IMR-90 (cell line): ENCODE data around the gene ADSS1. TPM values are rescaled to one million over a fixed set of nuclear protein-coding genes. Genes with fewer than 3 reads are reported as not detected.
A peak's percentile ranks its signal among the peaks of the same experiment; 100 is the strongest.

Source experiments
- ATAC-seq: fragments of 200-7000 bp; cut with Tn5 transposase; 2 replicates; pipeline ENCODE4 v1.9.1; 2020; ENCODE audit warnings: low read depth, mild to moderate bottlenecking, moderate library complexity
- BruUV-seq: library from RNA; stranded (reverse); fragments of 400-500 nt; replicated peaks from 2 replicates; lab custom pipeline; 2021; lab: Mats Ljungman, UMichigan
- CTCF ChIA-PET: fragments of 300-600 bp; formaldehyde crosslinking; extraction: SDS; loops from one replicate; lab custom pipeline; 2021; ENCODE audit warnings: antibody characterized with exemption; lab: Yijun Ruan, JAX
- POLR2A ChIA-PET: fragments of 300-600 bp; sonication (Branson Sonifier 250); formaldehyde crosslinking; loops from one replicate; lab custom pipeline; 2022; ENCODE audit warnings: antibody characterized with exemption; ENCODE audit not compliant: unreplicated experiment; lab: Charles Lee
- DNase-seq: peaks from one replicate; pipeline ENCODE4 v3.0.0; 2013
- H2AFZ ChIP-seq: replicated peaks from 2 replicates; pipeline ENCODE3; 2013; ENCODE audit warnings: low read length, mild to moderate bottlenecking; ENCODE audit not compliant: poor library complexity
- H2AK5ac ChIP-seq: 2 replicates; pipeline ENCODE4 v1.6.1; 2013; ENCODE audit warnings: low read depth, low read length, inconsistent platforms
- H2AK9ac ChIP-seq: replicated peaks from 2 replicates; pipeline ENCODE3; 2013; ENCODE audit warnings: mild to moderate bottlenecking, low read depth, low read length, moderate library complexity; ENCODE audit not compliant: poor library complexity
- H2BK120ac ChIP-seq: 2 replicates; pipeline ENCODE4 v1.6.1; 2013; ENCODE audit warnings: low read depth, low read length, inconsistent platforms
- H2BK15ac ChIP-seq: 3 replicates; pipeline ENCODE4 v1.6.1; 2013; ENCODE audit warnings: low read depth, low read length, inconsistent platforms
- H2BK20ac ChIP-seq: 2 replicates; pipeline ENCODE4 v1.6.1; 2013; ENCODE audit warnings: low read depth, mild to moderate bottlenecking, inconsistent platforms, low read length, moderate library complexity
- H2BK5ac ChIP-seq: 2 replicates; pipeline ENCODE4 v1.6.1; 2013; ENCODE audit warnings: mild to moderate bottlenecking, low read depth, low read length, inconsistent platforms; ENCODE audit not compliant: poor library complexity, severe bottlenecking
- H3K14ac ChIP-seq: replicated peaks from 2 replicates; pipeline ENCODE4 v1.6.1; 2013; ENCODE audit warnings: low read depth, low read length, inconsistent platforms
- H3K18ac ChIP-seq: 2 replicates; pipeline ENCODE4 v1.6.1; 2013; ENCODE audit warnings: low read depth, low read length, control low read depth
- H3K23ac ChIP-seq: 2 replicates; pipeline ENCODE4 v1.6.1; 2013; ENCODE audit warnings: low read depth, low read length, inconsistent platforms
- H3K27ac ChIP-seq: 2 replicates; pipeline ENCODE4 v1.5.1; 2013; ENCODE audit warnings: mild to moderate bottlenecking, control low read depth, low read length; ENCODE audit not compliant: insufficient read depth
- H3K27me3 ChIP-seq: 2 replicates; pipeline ENCODE4 v1.6.1; 2013; ENCODE audit warnings: low read length; ENCODE audit not compliant: control insufficient read depth, insufficient read depth
- H3K36me3 ChIP-seq: 2 replicates; pipeline ENCODE4 v1.6.1; 2013; ENCODE audit warnings: low read length, mixed read lengths; ENCODE audit not compliant: control insufficient read depth, insufficient read depth
- H3K4ac ChIP-seq: 2 replicates; pipeline ENCODE4 v1.6.1; 2013; ENCODE audit warnings: low read depth, low read length, inconsistent platforms
- H3K4me1 ChIP-seq: 2 replicates; pipeline ENCODE4 v1.6.1; 2013; ENCODE audit warnings: low read length, mixed read lengths; ENCODE audit not compliant: control insufficient read depth, insufficient read depth
- H3K4me2 ChIP-seq: 2 replicates; pipeline ENCODE4 v1.6.1; 2013; ENCODE audit warnings: low read depth, mild to moderate bottlenecking, control low read depth, low read length, moderate library complexity
- H3K4me3 ChIP-seq: 2 replicates; pipeline ENCODE4 v1.5.1; 2013; ENCODE audit warnings: low read depth, mild to moderate bottlenecking, control low read depth, low read length, moderate library complexity; ENCODE audit not compliant: insufficient read depth
- H3K56ac ChIP-seq: 2 replicates; pipeline ENCODE4 v1.6.1; 2013; ENCODE audit warnings: low read length, inconsistent platforms; ENCODE audit not compliant: insufficient read depth; ENCODE audit errors: extremely low read depth
- H3K79me1 ChIP-seq, 2 experiments: 2 replicates each; pipeline ENCODE4 v1.6.1; 2013; ENCODE audit warnings: low read length in 2 of 2, inconsistent platforms in 1 of 2, low read depth in 1 of 2
- H3K9ac ChIP-seq: 2 replicates; pipeline ENCODE4 v1.6.1; 2013; ENCODE audit warnings: low read depth, low read length, control low read depth
- H3K9me1 ChIP-seq: 2 replicates; pipeline ENCODE4 v1.6.1; 2013; ENCODE audit warnings: low read length, inconsistent platforms; ENCODE audit not compliant: insufficient read depth
- H3K9me3 ChIP-seq: 2 replicates; pipeline ENCODE4 v1.6.1; 2013; ENCODE audit warnings: low read length; ENCODE audit not compliant: control insufficient read depth, insufficient read depth
- H4K20me1 ChIP-seq: 2 replicates; pipeline ENCODE4 v1.6.1; 2013; ENCODE audit warnings: low read length, inconsistent platforms; ENCODE audit not compliant: insufficient read depth
- H4K5ac ChIP-seq: 2 replicates; pipeline ENCODE4 v1.6.1; 2013; ENCODE audit warnings: mild to moderate bottlenecking, low read depth, low read length, control low read depth
- H4K8ac ChIP-seq, 2 experiments: 2 replicates each; pipeline ENCODE4 v1.6.1; 2013; ENCODE audit warnings: low read depth in 2 of 2, low read length in 2 of 2, control low read depth in 1 of 2, inconsistent platforms in 1 of 2
- H4K91ac ChIP-seq: 2 replicates; pipeline ENCODE4 v1.6.1; 2013; ENCODE audit warnings: low read depth, low read length, inconsistent platforms; ENCODE audit not compliant: insufficient read depth
- BHLHE40 ChIP-seq: fragments of 150-350 bp; IDR thresholded peaks from 2 replicates; pipeline ENCODE4 v1.6.1; 2016; ENCODE audit warnings: mild to moderate bottlenecking, low read depth, low read length
- CEBPB ChIP-seq: IDR thresholded peaks from 2 replicates; pipeline ENCODE4 v1.6.1; 2012; ENCODE audit warnings: low read depth, low read length, improper control_type of control experiment
- CHD1 ChIP-seq: IDR thresholded peaks from 2 replicates; pipeline ENCODE4 v1.6.1; 2012; ENCODE audit warnings: low read depth, low read length, improper control_type of control experiment
- CTCF ChIP-seq: conservative IDR thresholded peaks from 2 replicates; pipeline ENCODE4 v1.5.1; 2012; ENCODE audit warnings: mild to moderate bottlenecking, low read depth, low read length, improper control_type of control experiment
- FOS ChIP-seq: fragments of 150-350 bp; IDR thresholded peaks from 2 replicates; pipeline ENCODE4 v1.6.1; 2016; ENCODE audit warnings: low read depth, low read length
- MAFK ChIP-seq: IDR thresholded peaks from 2 replicates; pipeline ENCODE4 v1.6.1; 2012; ENCODE audit warnings: low read depth, low read length, improper control_type of control experiment
- MAZ ChIP-seq: IDR thresholded peaks from 2 replicates; pipeline ENCODE4 v1.6.1; 2012; ENCODE audit warnings: low read depth, mild to moderate bottlenecking, low read length, improper control_type of control experiment, moderate library complexity, borderline replicate concordance
- MXI1 ChIP-seq: IDR thresholded peaks from 2 replicates; pipeline ENCODE4 v1.6.1; 2012; ENCODE audit warnings: low read depth, mild to moderate bottlenecking, low read length, moderate library complexity, borderline replicate concordance
- NFE2L2 ChIP-seq: fragments of 150-350 bp; IDR thresholded peaks from 2 replicates; pipeline ENCODE4 v1.6.1; 2016; ENCODE audit warnings: low read depth, mild to moderate bottlenecking, low read length
- POLR2A ChIP-seq: IDR thresholded peaks from 2 replicates; pipeline ENCODE4 v1.6.1; 2012; ENCODE audit warnings: mild to moderate bottlenecking, low read depth, low read length
- RAD21 ChIP-seq: IDR thresholded peaks from 2 replicates; pipeline ENCODE4 v1.6.1; 2012; ENCODE audit warnings: low read length, improper control_type of control experiment
- RCOR1 ChIP-seq: IDR thresholded peaks from 2 replicates; pipeline ENCODE4 v1.6.1; 2012; ENCODE audit warnings: mild to moderate bottlenecking, low read length, improper control_type of control experiment; ENCODE audit not compliant: insufficient replicate concordance
- RFX5 ChIP-seq: IDR thresholded peaks from 2 replicates; pipeline ENCODE4 v1.8.0; 2012; ENCODE audit warnings: low read depth, mild to moderate bottlenecking, low read length, moderate library complexity
- SMC3 ChIP-seq: fragments of 150-350 bp; IDR thresholded peaks from 2 replicates; pipeline ENCODE4 v1.6.1; 2016; ENCODE audit warnings: low read depth, mild to moderate bottlenecking, antibody characterized with exemption, low read length, moderate library complexity
- USF2 ChIP-seq: fragments of 150-350 bp; IDR thresholded peaks from 2 replicates; pipeline ENCODE4 v1.6.1; 2017; ENCODE audit warnings: mild to moderate bottlenecking, antibody characterized with exemption, low read length, low read depth
- whole genome bisulfite sequencing, 2 experiments: methylation state at CpG; one replicate each; pipeline versions ENCODE4 v1.1.5 to v1.1.7; 2013; ENCODE audit warnings: missing lambda C conversion rate in 2 of 2; ENCODE audit not compliant: insufficient read length in 1 of 2; ENCODE audit errors: extremely low coverage in 2 of 2; 5-methylcytosine and 5-hydroxymethylcytosine counted together
- dilution Hi-C: fragments of 300-500 bp; cut with HindIII; formaldehyde crosslinking; loops from one replicate; pipeline ENCODE4 v1.14.3; 2018; ENCODE audit warnings: low sequenced_read_pairs; ENCODE audit not compliant: unreplicated experiment
- in situ Hi-C: fragments of 300-500 bp; cut with MboI; formaldehyde crosslinking; loops from 3 replicates; pipeline ENCODE4 v1.14.3; 2019; ENCODE audit warnings: low sequenced_read_pairs, inconsistent platforms, mixed read lengths
- intact Hi-C: fragments of 100-400 bp; cut with micrococcal nuclease; formaldehyde crosslinking; loops from 2 replicates; pipeline ENCODE4 v1.10.0; 2022
- polyA plus RNA-seq, 3 experiments: library from polyadenylated mRNA; depleted of rRNA; stranded (reverse); fragments of >200 nt; gene quantifications; 2 replicates each; pipeline ENCODE4 v1.2.3, GENCODE V29; 2012; ENCODE audit warnings: low replicate concordance in 1 of 3
- total RNA-seq: library from RNA; depleted of rRNA; stranded (reverse); fragments of >200 nt; gene quantifications from 2 replicates; pipeline ENCODE4 v1.2.3, GENCODE V29; 2012
- TF ChIP-seq, protein P1 (sequence below): fragments of 150-350 bp; IDR thresholded peaks from 2 replicates; pipeline ENCODE4 v1.6.1; 2016; ENCODE audit warnings: low read depth, mild to moderate bottlenecking, low read length, moderate library complexity, borderline replicate concordance

Gene ADSS1
- total and polyA plus RNA-seq, 2 of the 4 experiments (the other 2 are of a cell fraction), result 1.8 to 5.2 TPM

DNA sequence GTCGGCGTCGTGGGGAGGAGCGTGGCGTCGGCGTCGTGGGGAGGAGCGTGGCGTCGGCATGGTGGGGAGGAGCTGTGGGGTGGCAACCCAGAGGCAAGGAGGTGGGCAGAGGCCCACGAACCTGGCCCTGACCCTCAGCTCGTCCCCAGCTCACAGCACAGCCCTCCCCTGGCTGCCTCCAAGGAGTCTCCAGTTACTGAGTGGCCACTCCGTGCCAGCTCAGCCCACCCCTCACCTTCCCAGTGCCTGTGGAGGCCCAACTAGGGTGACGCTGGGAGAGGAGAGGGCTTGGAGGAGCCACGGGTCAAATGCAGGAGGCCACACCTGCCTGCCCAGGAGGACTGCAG, 5.8 kb downstream of the ADSS1 start:
- Histone ChIP-seq H2BK120ac (no peak overlapping the region), H3K4me3 (no peak overlapping the region), H2BK15ac (no peak overlapping the region), H4K20me1 (no peaks in the 10 kb centered on the region), H3K14ac (no peak overlapping the region), H3K18ac (no peak overlapping the region), H3K4me1 (peaks cover 2% of the 10 kb centered on the region; the same call in 1 of the 2 replicates), H3K9me1 (no peaks in the 10 kb centered on the region), H2AK5ac (no peak overlapping the region), H3K27ac (no peak overlapping the region), H3K36me3 (no peaks in the 10 kb centered on the region), H3K23ac (no peak overlapping the region), H3K27me3 (no peaks in the 10 kb centered on the region; the same call in 1 of the 2 replicates), H4K8ac (no peak overlapping the region), H3K56ac (no peak overlapping the region), H2AK9ac (peak overlapping the region; percentile 28), H3K79me1 (no peaks in the 10 kb centered on the region), H3K4ac (no peak overlapping the region), H2AFZ (no peak overlapping the region), H2BK20ac (no peak overlapping the region), H3K9me3 (no peaks in the 10 kb centered on the region), H4K5ac (no peak overlapping the region), H2BK5ac (no peak overlapping the region), H3K4me2 (no peak overlapping the region), H4K91ac (no peak overlapping the region), H3K9ac (no peak overlapping the region)
- in situ Hi-C loops, result no loop called here
- intact Hi-C loops, result no loop called here
- BruUV-seq, result no TSS peak
- no CpG with 5 or more reads among the region's 16 CpGs for WGBS, 2 experiments
- no peak for TF ChIP-seq CEBPB
- TF ChIP-seq, protein P1, sequence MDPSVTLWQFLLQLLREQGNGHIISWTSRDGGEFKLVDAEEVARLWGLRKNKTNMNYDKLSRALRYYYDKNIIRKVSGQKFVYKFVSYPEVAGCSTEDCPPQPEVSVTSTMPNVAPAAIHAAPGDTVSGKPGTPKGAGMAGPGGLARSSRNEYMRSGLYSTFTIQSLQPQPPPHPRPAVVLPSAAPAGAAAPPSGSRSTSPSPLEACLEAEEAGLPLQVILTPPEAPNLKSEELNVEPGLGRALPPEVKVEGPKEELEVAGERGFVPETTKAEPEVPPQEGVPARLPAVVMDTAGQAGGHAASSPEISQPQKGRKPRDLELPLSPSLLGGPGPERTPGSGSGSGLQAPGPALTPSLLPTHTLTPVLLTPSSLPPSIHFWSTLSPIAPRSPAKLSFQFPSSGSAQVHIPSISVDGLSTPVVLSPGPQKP, result no peak
- no peak for TF ChIP-seq FOS
- TF ChIP-seq RAD21, result no peak
- no peak for TF ChIP-seq CTCF
- TF ChIP-seq MXI1, result no peak
- no peak for TF ChIP-seq MAFK
- no peak for TF ChIP-seq CHD1
- no peak for TF ChIP-seq BHLHE40
- TF ChIP-seq MAZ, result no peak
- TF ChIP-seq POLR2A, result no peak
- TF ChIP-seq NFE2L2, result no peak
- no peak for TF ChIP-seq RCOR1
- TF ChIP-seq SMC3, result no peak
- TF ChIP-seq RFX5, result no peak
- no peak for TF ChIP-seq USF2
- POLR2A ChIA-PET, result no interaction called here
- ATAC-seq (no peak), DNase-seq (no peak)
- dilution Hi-C loops, result no loop called here
- CTCF ChIA-PET, result interaction anchor here (0.6 kb wide), 1 partner anchor 10 kb away, joined by 5 read pairs; no protein-coding TSS in a partner anchor
